C4-2B (cell line): Measurements from ENCODE around the gene DAP.
"Not testable (repeated sequence)": the region's sequence is repeated elsewhere in the genome, so short reads cannot be mapped to it uniquely, and the experiment has no call there.

Source experiments
- CTCF ChIP-seq: fragments of 450-650 bp; conservative IDR thresholded peaks from 2 replicates; pipeline ENCODE4 v1.5.1; 2017; ENCODE audit warnings: mild to moderate bottlenecking
- ZFX ChIP-seq: fragments of 450-650 bp; IDR thresholded peaks from 2 replicates; pipeline ENCODE4 v1.6.1; 2017

GRCh38 chr5:10716825-10717224 lies 44.2 kb downstream of the DAP start:
- not testable (repeated sequence) for TF ChIP-seq CTCF, ZFX
